HCT116 (cell line): ENCODE results near the gene ZNF215. TPM values are rescaled to one million over a fixed set of nuclear protein-coding genes. Genes with fewer than 3 reads are reported as not detected.

ENCODE experiments used
- ATAC-seq: fragments of 200-7000 bp; cut with Tn5 transposase; 2 replicates; pipeline ENCODE4 v1.9.1; 2020; ENCODE audit warnings: mild to moderate bottlenecking, moderate library complexity
- BruUV-seq: library from RNA; stranded (reverse); fragments of 400-500 nt; replicated peaks from 2 replicates; lab custom pipeline; 2021; lab: Mats Ljungman, UMichigan
- CTCF ChIA-PET: fragments of 300-600 bp; sonication (Branson Sonifier 250); formaldehyde crosslinking; loops from one replicate; lab custom pipeline; 2021; ENCODE audit warnings: antibody characterized with exemption; lab: Charles Lee
- POLR2A ChIA-PET: fragments of 300-600, 350-600 bp; sonication (Branson Sonifier 250); formaldehyde crosslinking; loops from one replicate; lab custom pipeline; 2021; ENCODE audit warnings: antibody characterized with exemption; lab: Charles Lee
- RAD21 ChIA-PET, 2 experiments: fragments of 300-600 bp; sonication (Branson Sonifier 250); formaldehyde crosslinking; loops; one replicate each; lab custom pipeline; 2023; ENCODE audit warnings: low total read pairs in 2 of 2; ENCODE audit not compliant: uncharacterized antibody in 2 of 2, unreplicated experiment in 2 of 2, low non-redundant PET in 1 of 2; lab: Charles Lee
- DNase-seq: peaks from one replicate; pipeline ENCODE4 v3.0.0-alpha.2; 2010; ENCODE audit warnings: low read depth, low spot score
- H2AFZ ChIP-seq: fragments of 200-600 bp; shearing (Covaris generic), sonication (generic); 2 replicates; pipeline ENCODE4 v1.6.1; 2017; ENCODE audit warnings: low read depth, mixed run types, mixed read lengths, antibody characterized with exemption, low read length; ENCODE audit not compliant: poor library complexity, severe bottlenecking
- H3K27ac ChIP-seq: 2 replicates; pipeline ENCODE4 v1.5.1; 2012; ENCODE audit warnings: low read depth, low read length
- H3K27me3 ChIP-seq: fragments of 200-600 bp; sonication (generic); 2 replicates; pipeline ENCODE4 v1.6.1; 2016; ENCODE audit warnings: mixed run types, low read length, mixed read lengths; ENCODE audit not compliant: insufficient read depth
- H3K36me3 ChIP-seq, 2 experiments: fragments of 200-500 bp in 1 of 2; fragments of 200-600 bp in 1 of 2; sonication (Bioruptor generic) in 1 of 2; sonication (generic) in 1 of 2; 2 replicates each; pipeline versions ENCODE4 v1.5.1 to v1.6.1; 2014 to 2016; ENCODE audit warnings: low read length in 2 of 2, inconsistent platforms in 1 of 2, mixed read lengths in 1 of 2, mixed run types in 1 of 2; ENCODE audit not compliant: insufficient read depth in 2 of 2, control insufficient read depth in 1 of 2
- H3K4me1 ChIP-seq, 2 experiments: fragments of 200-600 bp in 1 of 2; sonication (generic) in 1 of 2; 2 replicates each; pipeline versions ENCODE4 v1.5.1 to v1.6.1; 2012 to 2017; ENCODE audit warnings: low read length in 2 of 2, inconsistent platforms in 1 of 2, mild to moderate bottlenecking in 1 of 2, mixed read lengths in 1 of 2, mixed run types in 1 of 2, moderate library complexity in 1 of 2; ENCODE audit not compliant: insufficient read depth in 2 of 2, control insufficient read depth in 1 of 2
- H3K4me2 ChIP-seq: fragments of 200-600 bp; sonication (generic); 2 replicates; pipeline ENCODE4 v1.6.1; 2017; ENCODE audit warnings: mixed run types, low read length, mixed read lengths
- H3K4me3 ChIP-seq, 2 experiments: fragments of 200-600 bp in 1 of 2; sonication (generic) in 1 of 2; replicated peaks in 1 of 2; 2 replicates each; pipeline ENCODE4 v1.5.1; 2011 to 2016; ENCODE audit warnings: low read length in 2 of 2, control low read depth in 1 of 2, low read depth in 1 of 2, mild to moderate bottlenecking in 1 of 2, mixed read lengths in 1 of 2, mixed run types in 1 of 2
- H3K79me2 ChIP-seq: fragments of 200-600 bp; sonication (generic); 2 replicates; pipeline ENCODE4 v1.6.1; 2017; ENCODE audit warnings: mild to moderate bottlenecking, mixed run types, low read length, moderate library complexity, mixed read lengths; ENCODE audit not compliant: insufficient read depth
- H3K9ac ChIP-seq: fragments of 200-600 bp; sonication (generic); 2 replicates; pipeline ENCODE4 v1.6.1; 2016; ENCODE audit warnings: low read length, mixed read lengths
- H3K9me2 ChIP-seq: fragments of 200-600 bp; sonication (generic), shearing (Covaris generic); 2 replicates; pipeline ENCODE4 v1.6.1; 2017; ENCODE audit warnings: mixed run types, mild to moderate bottlenecking, moderate library complexity; ENCODE audit not compliant: insufficient read depth
- H3K9me3 ChIP-seq, 2 experiments: fragments of 200-500 bp in 1 of 2; fragments of 200-600 bp in 1 of 2; sonication (Bioruptor generic) in 1 of 2; sonication (generic) in 1 of 2; 2 replicates each; pipeline ENCODE4 v1.6.1; 2014 to 2017; ENCODE audit warnings: low read length in 2 of 2, mixed read lengths in 2 of 2, inconsistent platforms in 1 of 2, low read depth in 1 of 2, mild to moderate bottlenecking in 1 of 2, mixed run types in 1 of 2, moderate library complexity in 1 of 2; ENCODE audit not compliant: control insufficient read depth in 1 of 2, insufficient read depth in 1 of 2
- H4K20me1 ChIP-seq: fragments of 200-600 bp; sonication (generic), shearing (Covaris generic); 2 replicates; pipeline ENCODE4 v1.6.1; 2017; ENCODE audit warnings: mixed run types, mild to moderate bottlenecking, moderate library complexity; ENCODE audit not compliant: insufficient read depth
- CBX3 ChIP-seq: IDR thresholded peaks from 2 replicates; pipeline ENCODE4 v1.6.1; 2012; ENCODE audit warnings: low read depth
- EGR1 ChIP-seq: IDR thresholded peaks from 2 replicates; pipeline ENCODE4 v1.6.1; 2012; ENCODE audit warnings: low read depth
- ELF1 ChIP-seq: IDR thresholded peaks from 2 replicates; pipeline ENCODE4 v1.6.1; 2012; ENCODE audit warnings: low read depth, borderline replicate concordance
- FOSL1 ChIP-seq: IDR thresholded peaks from 2 replicates; pipeline ENCODE4 v1.6.1; 2012; ENCODE audit warnings: low read depth
- JUND ChIP-seq: IDR thresholded peaks from 2 replicates; pipeline ENCODE4 v1.6.1; 2012
- POLR2A ChIP-seq: IDR thresholded peaks from 2 replicates; pipeline ENCODE4 v1.7.0; 2011; ENCODE audit warnings: borderline replicate concordance; ENCODE audit not compliant: insufficient read depth, insufficient read length; ENCODE audit errors: extremely low read depth
- RAD21 ChIP-seq: IDR thresholded peaks from 2 replicates; pipeline ENCODE4 v1.6.1; 2012; ENCODE audit warnings: low read depth, mild to moderate bottlenecking
- REST ChIP-seq: IDR thresholded peaks from 2 replicates; pipeline ENCODE4 v1.6.1; 2012; ENCODE audit warnings: low read depth
- SP1 ChIP-seq: IDR thresholded peaks from 2 replicates; pipeline ENCODE4 v1.6.1; 2012; ENCODE audit warnings: low read depth
- ZBTB33 ChIP-seq: IDR thresholded peaks from 2 replicates; pipeline ENCODE4 v1.6.1; 2011; ENCODE audit warnings: mild to moderate bottlenecking, low read length, moderate library complexity; ENCODE audit not compliant: insufficient replicate concordance; ENCODE audit errors: extremely low read depth
- ZFX ChIP-seq: fragments of 450-650 bp; IDR thresholded peaks from 2 replicates; pipeline ENCODE4 v1.6.1; 2017
- intact Hi-C: fragments of 100-400 bp; cut with micrococcal nuclease; formaldehyde crosslinking; loops from 2 replicates; pipeline ENCODE4 v1.10.0; 2022
- total RNA-seq: library from RNA; stranded (reverse); gene quantifications from one replicate; pipeline ENCODE4 v1.2.1, GENCODE V29; 2021; ENCODE audit not compliant: unreplicated experiment

Gene ZNF215
- total RNA-seq, 1 experiment from 2014 or later = 9.9 TPM

- RAD21 ChIA-PET = no interaction called here
- Histone ChIP-seq H3K36me3 (no peaks in the 10 kb centered on the region), H2AFZ (no peak overlapping the region), H3K27me3 (no peaks in the 10 kb centered on the region), H3K4me3 (no peak overlapping the region), H3K9me3 (no peaks in the 10 kb centered on the region), H3K9me2 (no peaks in the 10 kb centered on the region), H3K79me2 (no peaks in the 10 kb centered on the region), H4K20me1 (no peaks in the 10 kb centered on the region), H3K4me1 (no peaks in the 10 kb centered on the region), H3K9ac (no peak overlapping the region), H3K4me2 (no peak overlapping the region), H3K27ac (no peak overlapping the region)
- CTCF ChIA-PET = no interaction called here
- ATAC-seq (no peak), DNase-seq (no peak)
- BruUV-seq = no TSS peak
- intact Hi-C loops = no loop called here
- TF ChIP-seq ZFX (no peak), ELF1 (no peak), POLR2A (no peak), SP1 (no peak), RAD21 (no peak), JUND (no peak), EGR1 (no peak), CBX3 (no peak), REST (no peak), ZBTB33 (no peak), FOSL1 (no peak)
- POLR2A ChIA-PET = no interaction called here
Observed at GRCh38 chr11:6962673-6963072, 36.4 kb downstream of the ZNF215 start.
